HuH-7 (cell line): ENCODE results near the gene ZNF672.
"Not testable (repeated sequence)": the region's sequence is repeated elsewhere in the genome, so short reads cannot be mapped to it uniquely, and the experiment has no call there.

ENCODE experiments used
- DNase-seq: peaks from one replicate; pipeline ENCODE4 v3.0.0; 2011; ENCODE audit warnings: low spot score

The ZNF672 gene

GRCh38 chr1:248856176-248856575 lies 18.2 kb downstream of the ZNF672 start:
- no peak for DNase-seq

GRCh38 chr1:248857201-248857600 lies 19.2 kb downstream of the ZNF672 start:
- no peak for DNase-seq

GRCh38 chr1:248857749-248858095 lies 19.7 kb downstream of the ZNF672 start:
- DNase-seq = no peak

- DNase-seq = peak; percentile 81
These were observed 20.3 kb downstream of the ZNF672 start for GRCh38 chr1:248858096-248858890.

- DNase-seq = peak; percentile 94
These were observed 21.2 kb downstream of the ZNF672 start, which contains the start of gene ZNF692 for GRCh38 chr1:248858891-248859889. Gene ZNF692 (minus strand): TSS chr1:248859085. CDS start chr1:248858309, 776 bp downstream.

GRCh38 chr1:248860007-248860406 lies 22.0 kb downstream of the ZNF672 start:
- DNase-seq = no peak

- no peak for DNase-seq
These were observed 23.6 kb downstream of the ZNF672 start for GRCh38 chr1:248861616-248862015.

- DNase-seq = no peak
These were observed 24.6 kb downstream of the ZNF672 start for GRCh38 chr1:248862695-248862997.

GRCh38 chr1:248862998-248863881 lies 25.2 kb downstream of the ZNF672 start:
- peak; percentile 81 for DNase-seq

- DNase-seq = no peak
These were observed 33.9 kb downstream of the ZNF672 start for GRCh38 chr1:248871837-248872401.

- DNase-seq = peak; percentile 57
These were observed 34.9 kb downstream of the ZNF672 start for GRCh38 chr1:248872752-248873408.

- DNase-seq = peak; percentile 62
These were observed 35.5 kb downstream of the ZNF672 start for GRCh38 chr1:248873409-248873992.

- no peak for DNase-seq
These were observed 36.0 kb downstream of the ZNF672 start for GRCh38 chr1:248873993-248874533.

GRCh38 chr1:248881261-248881660 lies 43.2 kb downstream of the ZNF672 start:
- no peak for DNase-seq

GRCh38 chr1:248882427-248882826 lies 44.4 kb downstream of the ZNF672 start:
- DNase-seq = not testable (repeated sequence)

- DNase-seq = no peak
These were observed 46.7 kb downstream of the ZNF672 start for GRCh38 chr1:248884632-248885295.

GRCh38 chr1:248885646-248886045 lies 47.6 kb downstream of the ZNF672 start:
- no peak for DNase-seq

- no peak for DNase-seq
These were observed 48.3 kb downstream of the ZNF672 start for GRCh38 chr1:248886237-248886895.

- not testable (repeated sequence) for DNase-seq
These were observed 51.9 kb downstream of the ZNF672 start for GRCh38 chr1:248889914-248890243.
